Esophagus muscularis mucosa (tissue), 4 donors: ENCODE results near the gene ATF7. TPM values are rescaled to one million over a fixed set of nuclear protein-coding genes. Genes with fewer than 3 reads are reported as not detected.
"Not testable (repeated sequence)": the region's sequence is repeated elsewhere in the genome, so short reads cannot be mapped to it uniquely, and the experiment has no call there.

ENCODE experiments used
- DNase-seq: peaks from one replicate; pipeline ENCODE4 v3.0.0-alpha.2; 2017; ENCODE audit errors: extremely low spot score
- H3K27ac ChIP-seq, 4 donors: fragments of 200-600 bp; sonication (generic); replicated peaks in 1 of 4; 1 replicate in 3 of 4; 2 replicates in 1 of 4; pipeline ENCODE4 v1.5.1; 2016 to 2019; ENCODE audit warnings: mild to moderate bottlenecking in 1 of 4
- H3K27me3 ChIP-seq, 4 donors: fragments of 200-600 bp; sonication (generic); one replicate each; pipeline versions ENCODE4 v1.5.1 to v1.6.0; 2016 to 2019
- H3K36me3 ChIP-seq, 4 donors: fragments of 200-600 bp; sonication (generic); one replicate each; pipeline ENCODE4 v1.5.1; 2016 to 2019
- H3K4me1 ChIP-seq, 4 donors: fragments of 200-600 bp; sonication (generic); one replicate each; pipeline ENCODE4 v1.5.1; 2016 to 2019
- H3K4me3 ChIP-seq, 4 donors: fragments of 200-600 bp; sonication (generic); 1 replicate in 2 of 4; 2 replicates in 2 of 4; pipeline ENCODE4 v1.5.1; 2016 to 2019; ENCODE audit warnings: mild to moderate bottlenecking in 4 of 4, moderate library complexity in 1 of 4
- H3K9me3 ChIP-seq, 4 donors: fragments of 200-600 bp; sonication (generic); 1 replicate in 3 of 4; 2 replicates in 1 of 4; pipeline ENCODE4 v1.5.1; 2016 to 2019
- EP300 ChIP-seq: sonication (generic); formaldehyde crosslinking; IDR thresholded peaks from one replicate; pipeline ENCODE4 v1.6.1; 2017; ENCODE audit warnings: antibody characterized with exemption
- POLR2A ChIP-seq: fragments of 450-650 bp; IDR thresholded peaks from one replicate; pipeline ENCODE4 v1.6.1; 2017; ENCODE audit warnings: antibody characterized with exemption, moderate library complexity, mild to moderate bottlenecking, low read depth
- POLR2AphosphoS5 ChIP-seq, 2 donors: sonication (generic); formaldehyde crosslinking; IDR thresholded peaks; one replicate each; pipeline ENCODE4 v1.6.1; 2017; ENCODE audit warnings: antibody characterized with exemption in 2 of 2
- WGBS: methylation state at CpG from one replicate; pipeline ENCODE4 v1.1.5; 2018; 5-methylcytosine and 5-hydroxymethylcytosine counted together
- intact Hi-C: fragments of 100-400 bp; cut with DNase I; formaldehyde crosslinking; loops from one replicate; pipeline ENCODE4 v1.15.1; 2023
- total RNA-seq, 4 donors: library from RNA; depleted of rRNA; stranded (reverse); fragments of >200 nt; gene quantifications; one replicate each; pipeline versions ENCODE4 v1.1.0 to v1.2.1, GENCODE V29; 2016
- TF ChIP-seq, protein P1 (sequence below), 3 experiments: fragments of 200-600 bp in 2 of 3; fragments of 450-650 bp in 1 of 3; sonication (generic) in 2 of 3; IDR thresholded peaks; one replicate each; pipeline ENCODE4 v1.5.1; 2017 to 2019; ENCODE audit warnings: antibody characterized with exemption in 3 of 3, mild to moderate bottlenecking in 2 of 3, moderate library complexity in 1 of 3

Gene ATF7
- total RNA-seq, 4 donors from 2014 or later = 23.5 to 43.6 (median 37.1) TPM

- TF ChIP-seq, protein P1, sequence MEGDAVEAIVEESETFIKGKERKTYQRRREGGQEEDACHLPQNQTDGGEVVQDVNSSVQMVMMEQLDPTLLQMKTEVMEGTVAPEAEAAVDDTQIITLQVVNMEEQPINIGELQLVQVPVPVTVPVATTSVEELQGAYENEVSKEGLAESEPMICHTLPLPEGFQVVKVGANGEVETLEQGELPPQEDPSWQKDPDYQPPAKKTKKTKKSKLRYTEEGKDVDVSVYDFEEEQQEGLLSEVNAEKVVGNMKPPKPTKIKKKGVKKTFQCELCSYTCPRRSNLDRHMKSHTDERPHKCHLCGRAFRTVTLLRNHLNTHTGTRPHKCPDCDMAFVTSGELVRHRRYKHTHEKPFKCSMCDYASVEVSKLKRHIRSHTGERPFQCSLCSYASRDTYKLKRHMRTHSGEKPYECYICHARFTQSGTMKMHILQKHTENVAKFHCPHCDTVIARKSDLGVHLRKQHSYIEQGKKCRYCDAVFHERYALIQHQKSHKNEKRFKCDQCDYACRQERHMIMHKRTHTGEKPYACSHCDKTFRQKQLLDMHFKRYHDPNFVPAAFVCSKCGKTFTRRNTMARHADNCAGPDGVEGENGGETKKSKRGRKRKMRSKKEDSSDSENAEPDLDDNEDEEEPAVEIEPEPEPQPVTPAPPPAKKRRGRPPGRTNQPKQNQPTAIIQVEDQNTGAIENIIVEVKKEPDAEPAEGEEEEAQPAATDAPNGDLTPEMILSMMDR (IDR thresholded peaks at IDR 0.05) = no peak
- TF ChIP-seq POLR2AphosphoS5 (IDR thresholded peaks at IDR 0.05) (no peak), POLR2A (no peak), EP300 (no peak)
- Histone ChIP-seq H3K36me3 (no peaks in the 10 kb centered on the region), H3K27ac (no peak overlapping the region), H3K4me1 (no peaks in the 10 kb centered on the region), H3K9me3 (no peaks in the 10 kb centered on the region), H3K27me3 (no peaks in the 10 kb centered on the region), H3K4me3 (no peak overlapping the region)
- no peak for DNase-seq
- intact Hi-C loops = no loop called here
- 81% methylated on average over 3 of the region's 3 CpGs for WGBS
Measured at GRCh38 chr12:53645165-53645564, 19.0 kb upstream of the ATF7 start.

DNA sequence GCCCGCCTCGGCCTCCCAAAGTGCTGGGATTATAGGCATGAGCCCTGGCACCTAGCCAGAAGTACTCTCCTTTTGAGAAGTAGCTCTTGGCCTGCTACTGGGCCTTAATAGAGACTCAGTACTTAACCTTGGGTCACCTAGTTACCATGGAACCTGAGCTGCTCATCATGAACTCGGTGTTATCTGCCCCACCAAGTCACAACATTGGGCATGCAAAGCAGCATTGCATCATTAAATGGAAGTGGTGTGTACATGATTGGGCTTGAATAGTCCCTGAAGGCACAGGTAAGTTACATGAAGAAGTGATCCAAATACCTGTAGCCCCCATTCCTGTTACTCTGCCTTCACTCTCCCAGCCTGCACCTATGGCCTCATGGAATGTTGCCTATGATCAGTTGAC is 18.0 kb upstream of the ATF7 start:
- H3K9me3 ChIP-seq = no peaks in the 10 kb centered on the region
- H3K4me3 ChIP-seq = no peak overlapping the region
- H3K27ac ChIP-seq = no peak overlapping the region
- no peaks in the 10 kb centered on the region for H3K36me3 ChIP-seq
- no peaks in the 10 kb centered on the region for H3K27me3 ChIP-seq
- TF ChIP-seq POLR2AphosphoS5 (IDR thresholded peaks at IDR 0.05) = no peak
- intact Hi-C loops = no loop called here
- DNase-seq = no peak
- WGBS = 95% methylated on average over 3 of the region's 3 CpGs
- H3K4me1 ChIP-seq = no peaks in the 10 kb centered on the region

GRCh38 chr12:53643232-53643979 is 17.2 kb upstream of the ATF7 start:
- no peaks in the 10 kb centered on the region for H3K27me3 ChIP-seq
- no peak for DNase-seq
- H3K36me3 ChIP-seq = no peaks in the 10 kb centered on the region
- intact Hi-C loops = no loop called here
- H3K4me1 ChIP-seq = no peaks in the 10 kb centered on the region
- H3K27ac ChIP-seq = no peak overlapping the region
- TF ChIP-seq POLR2AphosphoS5 (IDR thresholded peaks at IDR 0.05) (no peak), EP300 (no peak), POLR2A (no peak)
- TF ChIP-seq, protein P1 (IDR thresholded peaks at IDR 0.05) = no peak
- H3K9me3 ChIP-seq = no peaks in the 10 kb centered on the region
- WGBS = 71% methylated on average over 5 of the region's 5 CpGs
- no peak overlapping the region for H3K4me3 ChIP-seq

DNA sequence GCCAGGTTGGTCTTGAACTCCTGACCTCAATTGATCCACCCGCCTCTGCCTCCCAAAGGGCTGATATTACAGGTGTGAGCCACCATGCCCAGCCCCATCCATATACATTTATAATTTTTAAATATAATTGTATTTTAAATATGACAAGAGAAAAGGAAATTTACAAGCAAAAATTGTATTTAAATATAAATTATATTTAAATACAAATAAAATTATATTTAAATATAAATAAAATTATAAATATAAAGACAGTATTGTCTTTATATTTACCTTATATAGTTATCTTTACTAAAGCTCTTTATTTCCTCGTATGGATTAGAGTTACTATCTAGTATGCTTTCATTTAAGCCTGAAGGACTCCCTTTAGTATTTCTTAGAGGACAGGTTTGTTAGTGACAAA is 11.9 kb upstream of the ATF7 start:
- TF ChIP-seq POLR2AphosphoS5 (IDR thresholded peaks at IDR 0.05) (no peak), EP300 (no peak), POLR2A (no peak)
- TF ChIP-seq, protein P1 (IDR thresholded peaks at IDR 0.05) = no peak
- no peaks in the 10 kb centered on the region for H3K9me3 ChIP-seq
- H3K4me3 ChIP-seq = no peak overlapping the region
- DNase-seq = no peak
- intact Hi-C loops = no loop called here
- no peaks in the 10 kb centered on the region for H3K27me3 ChIP-seq
- H3K36me3 ChIP-seq = no peaks in the 10 kb centered on the region
- H3K4me1 ChIP-seq = no peaks in the 10 kb centered on the region
- WGBS = 85% methylated on average over 2 of the region's 2 CpGs
- no peak overlapping the region for H3K27ac ChIP-seq

GRCh38 chr12:53636641-53637040 is 10.5 kb upstream of the ATF7 start:
- no peaks in the 10 kb centered on the region for H3K9me3 ChIP-seq
- no peaks in the 10 kb centered on the region for H3K36me3 ChIP-seq
- 42% methylated on average over 2 of the region's 2 CpGs for WGBS
- H3K4me1 ChIP-seq = no peaks in the 10 kb centered on the region
- DNase-seq = no peak
- no peak overlapping the region for H3K27ac ChIP-seq
- TF ChIP-seq POLR2A (no peak), POLR2AphosphoS5 (IDR thresholded peaks at IDR 0.05) (no peak), EP300 (no peak)
- TF ChIP-seq, protein P1 (IDR thresholded peaks at IDR 0.05) = no peak
- intact Hi-C loops = no loop called here
- no peak overlapping the region for H3K4me3 ChIP-seq
- H3K27me3 ChIP-seq = no peaks in the 10 kb centered on the region

GRCh38 chr12:53635708-53636107 is 9.5 kb upstream of the ATF7 start:
- H3K9me3 ChIP-seq, intact Hi-C loops, H3K4me1 ChIP-seq, H3K27me3 ChIP-seq, DNase-seq, H3K27ac ChIP-seq, H3K4me3 ChIP-seq, H3K36me3 ChIP-seq: not testable (repeated sequence)
